GM21423 (cell line): ENCODE measurements around the gene CLOCK.

Source experiments
- ATAC-seq: cut with Tn5 transposase; IDR thresholded peaks from one replicate; pipeline ENCODE4 v1.9.1; 2021; ENCODE audit warnings: mild to moderate bottlenecking, moderate library complexity; ENCODE audit not compliant: unreplicated experiment

The CLOCK gene

GRCh38 chr4:55393461-55394320 lies 153.0 kb downstream of the CLOCK start:
- no peak for ATAC-seq

DNA sequence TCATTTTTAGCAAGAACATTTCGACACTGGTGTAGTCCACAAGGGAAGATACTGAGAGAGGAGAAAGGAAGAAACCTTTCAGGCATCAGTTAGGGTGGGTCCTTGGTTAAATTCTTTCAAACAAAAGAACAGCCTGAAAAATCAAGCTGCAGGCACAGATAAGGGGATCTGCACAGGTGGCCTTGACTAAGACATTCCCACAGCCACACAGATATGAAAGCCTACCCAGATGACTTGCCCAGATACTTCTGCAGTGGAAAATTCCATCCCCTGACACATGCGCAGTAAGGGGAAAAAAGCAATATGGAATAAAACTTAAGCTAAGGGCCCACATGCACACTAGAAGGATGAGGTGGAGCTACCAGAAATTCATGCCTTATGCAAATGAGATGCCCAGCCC lies 159.9 kb downstream of the CLOCK start:
- no peak for ATAC-seq

GRCh38 chr4:55386073-55386472 lies 160.6 kb downstream of the CLOCK start:
- ATAC-seq: peak; percentile 64

DNA sequence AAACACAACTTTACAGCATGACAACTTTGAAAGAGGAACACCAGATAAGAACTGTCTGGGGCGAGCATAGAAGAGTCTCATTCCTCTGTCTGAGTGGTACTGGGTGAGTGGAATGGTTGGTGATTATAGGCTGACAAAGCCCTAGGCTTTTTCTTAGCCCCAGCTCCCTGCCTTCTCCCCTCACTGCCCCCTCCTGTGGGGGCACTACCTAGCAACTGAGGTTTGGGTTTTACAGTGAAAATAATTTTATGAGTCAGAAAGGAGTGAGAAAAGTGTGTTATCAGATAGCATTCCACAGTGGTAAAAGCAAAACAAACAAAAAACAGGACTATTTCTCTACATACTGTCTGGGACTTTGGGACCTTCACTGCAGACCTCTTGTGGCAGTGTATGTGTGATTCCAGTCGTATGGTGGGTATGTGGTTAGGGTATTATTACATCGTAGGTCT lies 161.5 kb downstream of the CLOCK start:
- ATAC-seq: no peak

GRCh38 chr4:55382488-55383003 lies 164.2 kb downstream of the CLOCK start:
- no peak for ATAC-seq

DNA sequence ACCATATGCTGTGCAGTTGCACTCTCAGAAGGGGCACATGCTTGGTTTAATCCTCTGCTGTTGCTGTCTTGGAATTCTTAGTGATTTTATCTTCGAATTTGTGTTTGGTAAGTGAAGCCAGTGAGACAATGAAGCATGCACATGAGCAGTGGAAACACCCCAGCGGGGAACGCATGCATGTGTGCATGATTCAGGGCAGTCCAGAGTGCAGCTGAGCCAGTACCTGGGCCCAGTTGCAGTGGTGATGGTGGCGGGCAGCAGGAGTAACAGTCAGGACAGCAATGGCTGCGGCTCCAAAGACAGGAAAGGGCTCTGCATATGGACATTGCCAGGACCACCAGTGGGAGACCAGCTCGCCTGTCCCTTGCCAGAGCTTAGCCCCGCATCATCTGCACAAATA lies 165.2 kb downstream of the CLOCK start:
- ATAC-seq: no peak

GRCh38 chr4:55380576-55380975 lies 166.1 kb downstream of the CLOCK start:
- no peak for ATAC-seq

GRCh38 chr4:55378617-55379467 lies 167.9 kb downstream of the CLOCK start:
- no peak for ATAC-seq
